Kidney capillary endothelial cell (primary cell): ENCODE measurements around the gene TMEM178A.

ENCODE experiments used
- DNase-seq: peaks from one replicate; pipeline ENCODE4 v3.0.0-alpha.2; 2018; ENCODE audit warnings: low spot score

The TMEM178A gene

GRCh38 chr2:39679805-39680204, 14.1 kb downstream of the TMEM178A start:
- no peak for DNase-seq

- DNase-seq = no peak
Measured at GRCh38 chr2:39682066-39682692, 16.5 kb downstream of the TMEM178A start.

DNA sequence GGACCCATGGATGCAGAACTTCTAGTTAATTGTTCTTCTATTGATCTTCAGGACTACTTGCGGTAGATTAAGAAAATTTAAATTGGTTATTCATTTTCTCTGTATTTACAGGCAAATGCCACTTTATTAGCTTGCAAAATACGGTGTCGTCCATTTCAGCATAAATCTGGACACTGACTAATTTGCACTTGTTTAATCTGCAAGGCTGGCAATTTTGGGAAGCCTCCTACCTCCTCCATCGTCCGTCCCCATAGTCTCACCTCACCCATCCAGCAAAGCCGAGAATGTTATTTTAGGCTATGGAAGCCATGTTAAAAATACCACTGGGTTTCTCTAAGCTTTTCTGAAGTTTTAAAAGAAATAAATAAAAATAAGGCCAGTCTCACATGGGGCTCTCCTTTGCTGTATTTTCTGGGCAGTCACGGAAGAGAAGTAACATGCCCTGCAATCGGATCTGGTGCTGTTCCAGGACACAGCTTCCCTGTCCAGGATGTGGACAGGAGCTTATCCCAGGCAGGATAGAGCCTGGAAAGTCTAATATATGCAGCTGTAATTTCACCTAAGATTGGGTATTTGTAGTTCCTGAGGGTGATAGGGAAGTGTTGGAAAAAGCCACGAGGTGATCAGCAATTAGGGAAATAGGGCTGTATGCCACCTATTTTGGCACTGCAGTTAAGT, 17.4 kb downstream of the TMEM178A start:
- no peak for DNase-seq

- no peak for DNase-seq
Measured at GRCh38 chr2:39684464-39684863, 18.7 kb downstream of the TMEM178A start.

GRCh38 chr2:39685126-39685525, 19.4 kb downstream of the TMEM178A start:
- no peak for DNase-seq

- no peak for DNase-seq
Measured at GRCh38 chr2:39686456-39686855, 20.7 kb downstream of the TMEM178A start.

- no peak for DNase-seq
Measured at GRCh38 chr2:39688181-39688580, 22.5 kb downstream of the TMEM178A start.

- no peak for DNase-seq
Measured at GRCh38 chr2:39689272-39689841, 23.6 kb downstream of the TMEM178A start.

- no peak for DNase-seq
Measured at GRCh38 chr2:39689876-39690275, 24.2 kb downstream of the TMEM178A start.

GRCh38 chr2:39693245-39693644, 27.5 kb downstream of the TMEM178A start:
- DNase-seq = no peak

- DNase-seq = no peak
Measured at GRCh38 chr2:39696101-39696553, 30.4 kb downstream of the TMEM178A start.

GRCh38 chr2:39696838-39697237, 31.1 kb downstream of the TMEM178A start:
- DNase-seq = peak; percentile 59

DNA sequence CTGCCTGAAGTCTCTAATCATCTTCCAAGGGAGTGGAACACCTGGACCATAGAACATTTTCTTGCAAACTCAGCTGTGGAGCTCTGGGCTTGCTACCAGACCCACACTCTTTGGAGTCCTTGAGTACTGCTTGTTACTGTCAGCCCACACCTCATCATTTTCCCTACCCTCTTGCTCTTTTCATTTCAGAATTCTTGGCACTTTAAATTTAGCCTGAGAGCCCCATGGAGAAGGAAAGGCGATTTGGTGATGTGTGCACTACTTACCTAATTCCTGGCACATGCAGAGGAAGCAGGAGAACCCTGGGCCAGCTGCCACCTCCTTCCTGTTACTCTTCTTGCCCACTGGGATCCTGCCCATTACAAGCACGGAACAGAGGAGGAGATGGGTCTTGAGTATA, 31.7 kb downstream of the TMEM178A start:
- DNase-seq = no peak

- no peak for DNase-seq
Measured at GRCh38 chr2:39701137-39701536, 35.4 kb downstream of the TMEM178A start.

GRCh38 chr2:39703181-39703872, 37.6 kb downstream of the TMEM178A start:
- DNase-seq = no peak

DNA sequence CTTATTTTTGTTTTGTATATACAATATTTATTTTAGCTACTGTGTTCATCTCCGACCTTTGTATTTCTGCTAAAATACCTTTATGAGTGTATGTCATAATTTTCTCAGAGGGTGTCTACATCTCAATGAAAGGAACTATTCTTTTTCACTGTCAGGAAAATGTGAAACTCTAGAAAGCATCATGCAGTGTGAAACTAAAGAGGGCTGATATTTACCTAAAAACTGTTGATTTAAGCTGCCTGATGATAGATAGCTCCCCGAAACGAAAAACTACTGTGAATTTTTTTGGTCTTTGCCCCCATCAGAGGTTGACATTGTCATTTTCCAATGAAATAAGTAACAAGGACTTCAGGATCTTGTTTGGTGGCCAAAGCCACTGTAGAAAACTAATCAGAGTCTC, 38.8 kb downstream of the TMEM178A start:
- no peak for DNase-seq

DNA sequence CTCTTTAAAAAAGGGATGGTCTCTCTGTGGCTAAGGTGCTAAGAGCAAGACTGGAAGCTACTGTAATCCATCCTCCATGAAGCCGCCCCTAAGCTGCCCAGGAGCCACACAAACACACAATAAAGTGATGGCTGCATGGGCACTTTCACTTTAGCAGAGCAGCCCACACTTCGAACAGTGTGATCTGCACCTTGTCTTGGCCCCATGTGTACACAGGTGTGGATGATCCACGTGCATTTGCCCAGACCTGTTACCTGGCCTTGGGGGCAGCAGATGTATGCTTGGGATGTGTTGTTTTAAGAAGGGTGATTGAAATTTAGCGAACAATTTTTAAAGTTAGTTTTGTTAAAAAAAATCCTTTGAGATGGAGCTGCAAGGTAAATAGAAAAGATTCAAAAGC, 39.9 kb downstream of the TMEM178A start:
- DNase-seq = no peak

- no peak for DNase-seq
Measured at GRCh38 chr2:39706312-39706711, 40.6 kb downstream of the TMEM178A start.

DNA sequence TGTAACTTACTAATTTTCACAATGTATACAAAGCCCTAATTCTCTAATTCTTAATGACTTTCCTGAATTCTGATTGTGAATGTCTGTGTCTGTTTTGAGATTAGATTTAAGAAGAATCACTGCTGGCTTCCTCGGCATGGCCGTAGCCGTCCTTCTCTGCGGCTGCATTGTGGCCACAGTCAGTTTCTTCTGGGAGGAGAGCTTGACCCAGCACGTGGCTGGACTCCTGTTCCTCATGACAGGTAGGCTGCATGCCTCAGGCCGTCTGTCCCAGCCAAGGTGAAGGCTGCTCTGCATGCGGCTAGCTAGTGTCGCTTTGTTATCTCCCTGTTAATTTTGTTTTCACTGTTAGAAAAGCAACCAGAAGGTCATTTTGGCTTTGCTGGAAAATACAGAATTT, 41.2 kb downstream of the TMEM178A start:
- DNase-seq = no peak

- DNase-seq = no peak
Measured at GRCh38 chr2:39708003-39708402, 42.3 kb downstream of the TMEM178A start.

GRCh38 chr2:39710807-39711206, 45.1 kb downstream of the TMEM178A start:
- no peak for DNase-seq

- no peak for DNase-seq
Measured at GRCh38 chr2:39712953-39713352, 47.2 kb downstream of the TMEM178A start.

DNA sequence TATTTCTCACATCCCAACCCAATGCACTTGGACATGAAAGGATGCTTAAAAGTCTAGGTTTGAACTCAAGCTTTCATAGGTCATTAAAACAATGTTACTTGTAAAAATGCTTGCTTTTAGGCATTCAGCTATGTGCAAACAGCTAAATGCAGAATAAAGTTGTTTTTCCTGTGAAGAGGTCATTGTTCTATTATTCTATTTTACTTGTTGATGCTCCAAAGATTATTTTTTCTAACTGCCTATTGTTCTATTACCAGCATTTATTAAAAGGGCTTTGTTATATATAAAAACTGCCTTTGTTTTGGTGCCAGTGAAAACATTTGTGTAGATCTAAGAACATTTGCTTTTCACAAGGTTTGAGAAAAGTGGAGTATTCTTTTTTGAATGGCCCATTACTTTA, 49.4 kb downstream of the TMEM178A start:
- DNase-seq = no peak
